ENCODE results near the gene SYT2. TPM values are rescaled to one million over a fixed set of nuclear protein-coding genes. Genes with fewer than 3 reads are reported as not detected.

The SYT2 gene
- total and polyA plus RNA-seq, 9 of the 15 experiments (the other 6 are each of a cell fraction or from before 2014, with no cell fraction given) = not detected

GRCh38 chr1:202754293-202754692 lies 44.0 kb upstream of the SYT2 start:
- DNase-seq (ENCODE audit: extremely low read depth in 1 of 4, low spot score in 3 of 4) (peak in 2 of 4 experiments; percentile 22 to 40), FAIRE-seq (no peak), ATAC-seq (peak; percentile 78)
- H3K4me3 ChIP-seq = no peak overlapping the region
- CTCF ChIA-PET (ENCODE audit: low intra/inter-chr PET ratio) = no interaction called here
- no peak overlapping the region for H3K9ac ChIP-seq (ENCODE audit: insufficient read depth in 1 of 2, low read depth in 2 of 2, low read length in 2 of 2)
- in situ Hi-C loops (cut with MboI) = loop anchor here (10.0 kb wide), 1 partner anchor 241 kb away; no protein-coding TSS in a partner anchor
- H3K36me3 ChIP-seq (ENCODE audit: control insufficient read depth, insufficient read depth, low read length) = peaks cover 91% of the 10 kb centered on the region
- no peak overlapping the region for H3K4me2 ChIP-seq (ENCODE audit: insufficient read depth, low read length)
- WGBS (ENCODE audit: insufficient coverage, low coverage, missing lambda C conversion rate) = 80% methylated on average over 2 of the region's 2 CpGs
- H3K9me1 ChIP-seq (ENCODE audit: control insufficient read depth, insufficient read depth, low read length) = no peaks in the 10 kb centered on the region
- intact Hi-C loops (cut with micrococcal nuclease) = no loop called here
- no peaks in the 10 kb centered on the region for H4K20me1 ChIP-seq (replicated peaks; ENCODE audit: control insufficient read depth, insufficient read depth, low read length)
- no peaks in the 10 kb centered on the region for H3K4me1 ChIP-seq (replicated peaks in 1 of 2; ENCODE audit: control insufficient read depth in 2 of 2, insufficient read depth in 2 of 2, low read length in 2 of 2)
- BruUV-seq (replicated peaks) = no TSS peak
- no peaks in the 10 kb centered on the region for H3K27me3 ChIP-seq (ENCODE audit: control insufficient read depth in 2 of 2, insufficient read depth in 2 of 2, low read length in 2 of 2)
- no peak overlapping the region for H2AFZ ChIP-seq (ENCODE audit: low read depth, low read length)
- POLR2A ChIA-PET = no interaction called here
- no peaks in the 10 kb centered on the region for H3K79me2 ChIP-seq (ENCODE audit: control insufficient read depth, insufficient read depth, low read length)
- H3K9me3 ChIP-seq (replicated peaks; ENCODE audit: control insufficient read depth, insufficient read depth, low read depth, low read length) = no peaks in the 10 kb centered on the region
- no peak overlapping the region for H3K27ac ChIP-seq (ENCODE audit: extremely low read depth, low read depth, low read length)
- no peak for TF ChIP-seq ZBTB5 (IDR thresholded peaks at IDR 0.05)
- no peak for TF ChIP-seq ZNF449 (CRISPR knock-in tag; IDR thresholded peaks at IDR 0.05)
- TF ChIP-seq POLR2AphosphoS5 (IDR thresholded peaks at IDR 0.05; ENCODE audit: control insufficient read depth, insufficient read depth, low read depth, low read length) = peak; percentile 39; the same call in 1 of the 2 replicates
- TF ChIP-seq KLF6 (CRISPR knock-in tag; IDR thresholded peaks at IDR 0.05; ENCODE audit: borderline replicate concordance) = no peak
- no peak for TF ChIP-seq CREM (IDR thresholded peaks at IDR 0.05; ENCODE audit: low read depth)
- no peak for TF ChIP-seq ZNF561 (CRISPR knock-in tag; conservative IDR thresholded peaks at IDR 0.05)
- TF ChIP-seq ZNF76 (CRISPR knock-in tag; IDR thresholded peaks at IDR 0.05; ENCODE audit: borderline replicate concordance) = no peak
- TF ChIP-seq HOMEZ (CRISPR knock-in tag; IDR thresholded peaks at IDR 0.05) = no peak
- TF ChIP-seq TRIM25 (IDR thresholded peaks at IDR 0.05; ENCODE audit: borderline replicate concordance) = no peak
- TF ChIP-seq ZBTB8A (IDR thresholded peaks at IDR 0.05; ENCODE audit: partially characterized antibody) = no peak
- no peak for TF ChIP-seq NFRKB (IDR thresholded peaks at IDR 0.05; ENCODE audit: low read depth)
- TF ChIP-seq STAT5A (IDR thresholded peaks at IDR 0.05; ENCODE audit: borderline replicate concordance, low read length) = 0 out of 2 replicates have a peak, but pooled peaks have one; percentile 14
- TF ChIP-seq TAL1 (IDR thresholded peaks at IDR 0.05) = peak; percentile 29; the same call in 1 of the 2 replicates
- no peak for TF ChIP-seq MAX (CRISPR knock-in tag; IDR thresholded peaks at IDR 0.05)
- no peak for TF ChIP-seq POLR2A (conservative IDR thresholded peaks at IDR 0.05)
- TF ChIP-seq PTBP1 (IDR thresholded peaks at IDR 0.05; ENCODE audit: low read depth, low read length) = no peak
- no peak for TF ChIP-seq DPF2 (IDR thresholded peaks at IDR 0.05)
- TF ChIP-seq ERF (CRISPR knock-in tag; IDR thresholded peaks at IDR 0.05) = no peak
- TF ChIP-seq HLTF (IDR thresholded peaks at IDR 0.05) = no peak
